Breast epithelium (tissue), 3 donors: ENCODE results near the gene NTNG1.

Source experiments
- CTCF ChIP-seq, 3 donors: fragments of 450-650 bp; IDR thresholded peaks; one replicate each; pipeline ENCODE4 v1.5.1; 2016 to 2017; ENCODE audit warnings: antibody characterized with exemption in 3 of 3, mild to moderate bottlenecking in 3 of 3, moderate library complexity in 3 of 3
- POLR2A ChIP-seq: fragments of 450-650 bp; IDR thresholded peaks from one replicate; pipeline ENCODE4 v1.6.1; 2016; ENCODE audit warnings: antibody characterized with exemption, mild to moderate bottlenecking, moderate library complexity

GRCh38 chr1:107138767-107139445 is 1.9 kb upstream of the NTNG1 start:
- TF ChIP-seq CTCF (IDR thresholded peaks at IDR 0.05) (no peak), POLR2A (no peak)
